Epithelial cell of proximal tubule (primary cell): ENCODE results near the gene CLCNKA. TPM values are rescaled to one million over a fixed set of nuclear protein-coding genes. Genes with fewer than 3 reads are reported as not detected.
"Not testable (repeated sequence)": the region's sequence is repeated elsewhere in the genome, so short reads cannot be mapped to it uniquely, and the experiment has no call there.

Experiments used
- DNase-seq: peaks from one replicate; pipeline ENCODE4 v3.0.0-alpha.2; 2011; ENCODE audit warnings: low read depth
- H3K4me3 ChIP-seq: 2 replicates; pipeline ENCODE4 v1.5.1; 2011; ENCODE audit warnings: low read depth, mild to moderate bottlenecking, low read length
- total RNA-seq: library from RNA; depleted of rRNA; stranded (reverse); fragments of >200 nt; gene quantifications from 2 replicates; pipeline ENCODE4 v1.2.3, GENCODE V29; 2015
- TF ChIP-seq, protein P1 (sequence below): conservative IDR thresholded peaks from 2 replicates; pipeline ENCODE4 v1.5.1; 2012; ENCODE audit warnings: low read depth, mild to moderate bottlenecking, low read length

CLCNKA gene
- total RNA-seq, 1 donor from 2014 or later: not detected

DNA sequence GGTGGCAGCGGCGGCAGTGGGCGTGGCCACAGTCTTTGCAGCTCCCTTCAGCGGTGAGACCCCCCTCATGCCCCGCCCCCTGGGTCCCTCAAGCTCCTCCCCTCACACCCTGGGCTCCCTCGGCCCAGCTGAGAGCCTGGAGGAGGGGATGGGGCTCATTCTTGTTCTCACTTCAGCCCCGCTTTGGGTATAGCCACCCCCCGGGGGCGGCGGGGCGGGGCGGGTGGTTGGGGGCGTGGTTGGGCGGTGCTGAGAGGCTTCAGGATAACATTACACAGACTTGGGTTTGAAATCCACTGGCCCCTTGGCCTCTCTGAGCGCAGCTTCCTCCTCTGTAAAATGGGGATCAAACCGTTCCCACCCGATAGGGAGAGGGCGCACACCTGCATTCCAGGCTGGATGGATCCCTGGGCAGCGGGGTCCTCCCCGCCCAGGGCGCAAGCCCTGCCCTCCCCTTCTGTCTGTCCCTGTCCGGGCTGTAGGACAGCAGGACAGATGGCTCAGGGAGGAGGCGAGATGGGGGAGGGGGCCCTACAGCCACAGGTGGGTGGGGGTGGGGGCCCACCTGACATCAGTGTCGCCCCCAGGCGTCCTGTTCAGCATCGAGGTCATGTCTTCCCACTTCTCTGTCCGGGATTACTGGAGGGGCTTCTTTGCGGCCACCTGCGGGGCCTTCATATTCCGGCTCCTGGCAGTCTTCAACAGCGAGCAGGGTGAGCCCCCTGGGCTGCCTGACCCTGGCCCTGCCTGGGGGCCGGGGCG lies 5.1 kb downstream of the CLCNKA start:
- TF ChIP-seq, protein P1, sequence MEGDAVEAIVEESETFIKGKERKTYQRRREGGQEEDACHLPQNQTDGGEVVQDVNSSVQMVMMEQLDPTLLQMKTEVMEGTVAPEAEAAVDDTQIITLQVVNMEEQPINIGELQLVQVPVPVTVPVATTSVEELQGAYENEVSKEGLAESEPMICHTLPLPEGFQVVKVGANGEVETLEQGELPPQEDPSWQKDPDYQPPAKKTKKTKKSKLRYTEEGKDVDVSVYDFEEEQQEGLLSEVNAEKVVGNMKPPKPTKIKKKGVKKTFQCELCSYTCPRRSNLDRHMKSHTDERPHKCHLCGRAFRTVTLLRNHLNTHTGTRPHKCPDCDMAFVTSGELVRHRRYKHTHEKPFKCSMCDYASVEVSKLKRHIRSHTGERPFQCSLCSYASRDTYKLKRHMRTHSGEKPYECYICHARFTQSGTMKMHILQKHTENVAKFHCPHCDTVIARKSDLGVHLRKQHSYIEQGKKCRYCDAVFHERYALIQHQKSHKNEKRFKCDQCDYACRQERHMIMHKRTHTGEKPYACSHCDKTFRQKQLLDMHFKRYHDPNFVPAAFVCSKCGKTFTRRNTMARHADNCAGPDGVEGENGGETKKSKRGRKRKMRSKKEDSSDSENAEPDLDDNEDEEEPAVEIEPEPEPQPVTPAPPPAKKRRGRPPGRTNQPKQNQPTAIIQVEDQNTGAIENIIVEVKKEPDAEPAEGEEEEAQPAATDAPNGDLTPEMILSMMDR: no peak
- DNase-seq: no peak
- H3K4me3 ChIP-seq: no peak overlapping the region

DNA sequence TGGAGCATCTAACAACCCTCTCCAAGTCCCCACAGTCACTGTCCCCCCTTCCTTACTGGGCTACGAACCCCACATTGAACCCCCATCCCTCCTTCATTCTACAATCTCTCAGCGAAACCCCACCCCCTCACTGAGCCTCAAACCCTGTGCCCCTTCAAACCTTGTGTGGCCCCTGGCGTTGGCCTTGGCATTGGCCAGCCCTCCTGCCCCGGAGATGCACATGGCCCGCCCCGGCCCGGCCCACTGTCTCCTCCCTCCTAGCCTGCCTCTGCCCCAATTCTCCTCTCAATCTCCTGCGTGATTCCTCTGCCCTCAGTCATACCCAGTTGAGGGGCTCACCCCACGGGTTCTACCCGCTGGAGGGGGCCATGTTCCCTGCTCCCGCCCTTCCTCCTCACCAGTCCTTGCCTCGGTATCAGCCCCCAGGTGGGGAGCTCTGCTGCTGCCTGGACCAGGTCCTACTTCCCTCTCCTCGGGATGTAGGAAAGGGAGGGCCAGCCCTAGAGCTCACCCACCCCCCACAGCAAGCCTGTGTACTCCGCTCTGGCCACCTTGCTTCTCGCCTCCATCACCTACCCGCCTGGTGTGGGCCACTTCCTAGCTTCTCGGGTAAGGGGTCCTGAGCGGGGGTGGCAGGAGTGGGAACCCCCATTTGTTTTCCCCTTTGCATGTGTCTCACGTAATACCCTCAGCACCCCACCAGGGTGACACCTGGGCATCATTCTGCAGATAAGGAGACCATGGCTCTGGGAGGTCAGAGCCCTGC lies 6.6 kb downstream of the CLCNKA start:
- no peak for DNase-seq
- TF ChIP-seq, protein P1: no peak
- H3K4me3 ChIP-seq: no peak overlapping the region

DNA sequence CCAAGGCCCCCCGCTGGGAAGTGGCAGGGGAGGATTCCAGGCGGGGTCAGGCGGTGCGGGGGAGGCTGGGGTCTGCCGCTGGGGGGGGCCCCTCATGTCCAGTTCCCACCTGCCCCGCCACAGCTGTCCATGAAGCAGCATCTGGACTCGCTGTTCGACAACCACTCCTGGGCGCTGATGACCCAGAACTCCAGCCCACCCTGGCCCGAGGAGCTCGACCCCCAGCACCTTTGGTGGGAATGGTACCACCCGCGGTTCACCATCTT lies 7.1 kb downstream of the CLCNKA start:
- not testable (repeated sequence) for H3K4me3 ChIP-seq, DNase-seq

DNA sequence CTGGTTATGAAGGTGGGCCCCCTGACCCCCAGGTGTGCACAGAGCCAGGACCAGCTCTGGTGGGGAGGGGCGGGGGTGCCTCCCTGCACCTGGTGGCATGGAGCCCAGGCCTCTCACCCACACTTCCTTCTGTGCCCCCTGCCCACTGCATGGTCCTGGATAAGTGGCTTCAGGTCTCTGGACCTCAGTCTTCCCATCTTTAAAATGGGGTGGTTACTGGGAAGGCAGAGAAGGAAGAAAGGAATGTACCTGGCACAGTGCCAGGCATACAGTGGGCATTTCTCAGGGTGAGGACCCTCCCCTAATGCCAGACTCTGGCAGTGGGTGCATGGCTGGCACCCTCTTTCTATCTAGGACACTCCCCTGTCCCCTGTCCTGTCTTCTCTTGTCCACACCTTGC lies 7.5 kb downstream of the CLCNKA start:
- DNase-seq: no peak
- TF ChIP-seq, protein P1: no peak
- no peak overlapping the region for H3K4me3 ChIP-seq

DNA sequence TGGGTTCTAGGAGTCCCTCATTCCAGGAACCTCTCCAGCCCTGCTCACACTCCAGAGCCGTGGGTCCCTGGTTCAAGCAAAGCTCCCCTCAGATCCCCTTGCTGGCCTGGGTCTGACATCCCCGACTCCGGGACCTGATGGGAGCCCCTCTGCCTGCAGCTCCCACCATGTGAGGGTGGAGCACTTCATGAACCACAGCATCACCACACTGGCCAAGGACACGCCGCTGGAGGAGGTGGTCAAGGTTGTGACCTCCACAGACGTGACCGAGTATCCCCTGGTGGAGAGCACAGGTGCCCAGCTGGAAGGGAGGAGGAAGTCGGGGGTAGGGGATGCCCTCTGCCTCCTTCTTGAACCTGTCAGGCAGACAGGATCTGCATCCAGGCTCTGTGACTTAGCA lies 9.7 kb downstream of the CLCNKA start:
- H3K4me3 ChIP-seq: no peak overlapping the region
- TF ChIP-seq, protein P1: no peak
- no peak for DNase-seq

DNA sequence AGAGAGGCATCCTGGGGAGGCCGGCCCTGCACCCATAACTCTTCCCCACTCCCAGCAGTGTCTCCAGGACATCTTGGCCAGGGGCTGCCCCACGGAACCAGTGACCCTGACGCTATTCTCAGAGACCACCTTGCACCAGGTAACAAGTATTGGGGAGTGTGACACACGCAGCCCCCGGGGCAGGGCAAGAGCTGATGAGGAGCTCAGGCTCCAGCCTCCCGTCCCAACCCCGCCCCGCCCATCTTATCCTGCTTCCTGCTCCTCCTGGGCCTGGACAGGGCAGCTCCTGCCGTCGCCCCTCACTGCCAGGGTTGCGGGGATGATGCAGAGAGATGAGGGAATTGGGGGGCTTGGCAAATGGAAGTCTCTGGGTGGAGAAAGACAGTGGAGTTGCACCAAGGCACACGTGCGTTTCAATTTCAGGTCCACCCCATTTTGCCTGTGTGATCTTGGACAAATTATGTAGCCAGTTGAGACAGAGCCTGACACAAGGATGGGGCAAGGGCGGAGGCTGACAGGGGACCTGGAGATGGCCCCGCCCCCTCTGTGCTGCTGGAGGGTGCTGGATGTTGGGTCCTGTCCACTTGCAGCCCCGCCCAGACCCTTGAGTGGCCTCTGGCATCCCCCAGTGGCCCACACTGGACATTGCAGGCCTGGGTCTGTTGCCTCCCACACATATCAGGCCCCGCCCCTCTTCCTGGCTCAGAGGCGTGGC lies 10.7 kb downstream of the CLCNKA start:
- TF ChIP-seq, protein P1: peak; percentile 85
- H3K4me3 ChIP-seq: no peak overlapping the region
- DNase-seq: no peak

DNA sequence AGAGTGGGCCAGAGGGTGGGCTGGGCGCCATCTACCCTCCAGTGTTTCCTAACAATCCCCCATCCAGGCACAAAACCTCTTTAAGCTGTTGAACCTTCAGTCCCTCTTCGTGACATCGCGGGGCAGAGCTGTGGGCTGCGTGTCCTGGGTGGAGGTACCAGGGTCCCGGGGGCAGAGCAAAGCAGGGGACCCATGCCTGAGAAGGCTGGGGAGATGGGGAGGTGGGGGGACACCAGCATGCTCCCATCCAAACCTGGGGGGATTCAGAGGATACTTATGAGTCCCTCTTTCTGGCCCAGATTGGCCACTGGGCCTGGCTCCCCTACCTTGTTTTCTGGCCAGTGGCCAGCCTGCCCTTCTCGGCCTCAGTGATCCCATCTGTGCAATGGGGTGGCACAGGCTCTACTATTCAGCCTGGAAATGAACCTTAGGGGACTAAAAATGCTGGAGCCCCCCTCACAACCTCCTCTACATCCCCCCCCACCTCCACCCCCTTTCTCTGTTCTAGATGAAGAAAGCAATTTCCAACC lies 11.3 kb downstream of the CLCNKA start:
- H3K4me3 ChIP-seq, DNase-seq: not testable (repeated sequence)

DNA sequence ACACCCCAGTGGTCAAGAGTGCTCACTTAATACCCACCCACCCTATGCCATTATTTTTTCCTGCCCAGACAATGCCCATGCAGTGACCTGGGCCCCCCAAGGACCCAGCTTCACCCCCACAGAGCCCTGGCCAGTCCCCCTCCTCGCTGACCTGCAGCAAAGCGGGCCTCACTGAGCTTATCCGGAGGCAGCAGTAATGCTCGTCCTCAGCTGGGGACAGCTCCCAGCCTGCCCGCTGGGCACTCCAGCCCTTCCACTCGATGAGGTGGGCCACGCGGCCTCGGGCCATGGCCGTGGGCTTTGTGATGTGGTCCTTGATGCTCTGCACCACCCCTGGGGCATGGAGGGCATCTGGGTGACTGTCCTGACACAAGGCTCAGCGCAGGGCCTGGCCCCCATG lies 14.6 kb downstream of the CLCNKA start:
- not testable (repeated sequence) for DNase-seq, H3K4me3 ChIP-seq
